ENCODE measurements around the gene SCD5.

The SCD5 gene

GRCh38 chr4:82624819-82625218 lies 173.8 kb downstream of the SCD5 start:
- DNase-seq = no peak

- DNase-seq = no peak
Observed at GRCh38 chr4:82623121-82623683, 175.4 kb downstream of the SCD5 start.

GRCh38 chr4:82621251-82621650 lies 177.3 kb downstream of the SCD5 start:
- DNase-seq = no peak

- no peak for DNase-seq
Observed at GRCh38 chr4:82620126-82620735, 178.4 kb downstream of the SCD5 start.

- no peak for DNase-seq
Observed at GRCh38 chr4:82618103-82618720, 180.4 kb downstream of the SCD5 start.

- DNase-seq = no peak
Observed at GRCh38 chr4:82614838-82615449, 183.7 kb downstream of the SCD5 start.

- no peak for DNase-seq
Observed at GRCh38 chr4:82613121-82613520, 185.5 kb downstream of the SCD5 start.

- no peak for DNase-seq
Observed at GRCh38 chr4:82611982-82612381, 186.6 kb downstream of the SCD5 start.

- no peak for DNase-seq
Observed at GRCh38 chr4:82611527-82611926, 187.1 kb downstream of the SCD5 start.

GRCh38 chr4:82610041-82610440 lies 188.6 kb downstream of the SCD5 start:
- no peak for DNase-seq

- DNase-seq = no peak
Observed at GRCh38 chr4:82606622-82607021, 192.0 kb downstream of the SCD5 start.

GRCh38 chr4:82604522-82604921 lies 194.1 kb downstream of the SCD5 start:
- DNase-seq = no peak

- DNase-seq = no peak
Observed at GRCh38 chr4:82601242-82602015, 197.2 kb downstream of the SCD5 start.

GRCh38 chr4:82599336-82599735 lies 199.3 kb downstream of the SCD5 start:
- no peak for DNase-seq

- DNase-seq = no peak
Observed at GRCh38 chr4:82594456-82594855, 204.1 kb downstream of the SCD5 start.

GRCh38 chr4:82593411-82593810 lies 205.2 kb downstream of the SCD5 start:
- no peak for DNase-seq

GRCh38 chr4:82592639-82593038 lies 206.0 kb downstream of the SCD5 start:
- DNase-seq = no peak

- DNase-seq = no peak
Observed at GRCh38 chr4:82591592-82591991, 207.0 kb downstream of the SCD5 start.

- no peak for DNase-seq
Observed at GRCh38 chr4:82589756-82590155, 208.8 kb downstream of the SCD5 start.

GRCh38 chr4:82588771-82589270 lies 209.8 kb downstream of the SCD5 start:
- no peak for DNase-seq

GRCh38 chr4:82587826-82588540 lies 210.6 kb downstream of the SCD5 start:
- DNase-seq = no peak

- DNase-seq = no peak
Observed at GRCh38 chr4:82585690-82586435, 212.7 kb downstream of the SCD5 start.

Data from T1000 (cell line).